T-helper 2 cell treated with Interferon-gamma antibody and Interleukin-4, amounts not matched to agents 5 μg/mL and 100 μg/mL, for 36 hours (primary cell): ENCODE measurements around the gene AURKAIP1.
A peak's percentile ranks its signal among the peaks of the same experiment; 100 is the strongest.

ENCODE experiments used
- DNase-seq: peaks from one replicate; pipeline ENCODE4 v3.0.0; 2021; ENCODE audit warnings: low spot score
- H3K27ac Mint-ChIP-seq: one replicate; pipeline ENCODE4 v1.8.0; 2021; ENCODE audit warnings: mild to moderate bottlenecking, mixed read lengths
- H3K27me3 Mint-ChIP-seq: one replicate; pipeline ENCODE4 v1.8.0; 2021; ENCODE audit warnings: low read depth, mixed read lengths
- H3K36me3 Mint-ChIP-seq: one replicate; pipeline ENCODE4 v1.8.0; 2021; ENCODE audit warnings: low read depth, mixed read lengths
- H3K4me1 Mint-ChIP-seq: one replicate; pipeline ENCODE4 v1.8.0; 2021; ENCODE audit warnings: low read depth, mixed read lengths
- H3K4me3 Mint-ChIP-seq: one replicate; pipeline ENCODE4 v1.8.0; 2022; ENCODE audit warnings: mild to moderate bottlenecking, moderate library complexity, mixed read lengths
- H3K9me3 Mint-ChIP-seq: one replicate; pipeline ENCODE4 v1.8.0; 2021; ENCODE audit warnings: mixed read lengths

Gene AURKAIP1

DNA sequence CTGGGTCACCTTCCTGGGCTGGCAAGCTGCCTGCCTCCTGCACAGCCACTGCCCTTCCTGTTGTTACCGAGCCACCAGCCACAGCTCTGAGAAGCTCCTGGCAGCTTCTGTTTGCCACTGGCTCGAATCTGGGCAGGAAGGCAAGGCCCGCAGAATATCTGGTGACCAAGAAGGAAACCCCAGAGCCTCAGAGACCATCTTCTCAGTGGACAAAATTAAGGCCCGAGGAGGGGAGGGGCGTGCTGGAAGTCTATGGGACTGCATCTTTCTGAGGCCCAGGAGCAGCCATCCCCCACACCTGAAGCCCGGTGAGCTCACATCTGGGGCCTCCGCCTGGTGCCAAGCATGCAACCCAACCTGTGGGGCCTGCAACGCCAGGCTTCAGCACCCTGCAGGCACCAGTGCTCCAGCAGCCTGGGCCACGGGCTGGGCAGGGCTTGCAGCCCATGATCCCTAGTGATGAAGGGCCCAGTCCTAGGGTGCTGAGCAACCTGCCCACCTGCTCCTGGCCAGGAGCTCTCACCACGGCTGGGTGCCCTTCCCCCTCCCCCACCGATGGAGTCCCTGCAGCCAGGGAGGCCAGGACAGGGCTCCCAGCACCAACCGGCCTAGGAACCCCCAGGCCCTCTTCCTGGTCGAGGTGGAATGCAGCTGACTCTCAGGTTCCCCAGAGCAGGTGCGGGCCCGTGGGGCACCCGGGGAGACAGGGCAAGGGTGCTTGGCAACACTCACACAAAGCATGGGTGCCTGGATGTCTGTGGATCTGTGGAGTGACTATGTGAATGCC, 49.5 kb downstream of the AURKAIP1 start:
- no peaks in the 10 kb centered on the region for H3K36me3 Mint-ChIP-seq
- H3K27ac Mint-ChIP-seq: peak overlapping the region; percentile 82
- DNase-seq: no peak

DNA sequence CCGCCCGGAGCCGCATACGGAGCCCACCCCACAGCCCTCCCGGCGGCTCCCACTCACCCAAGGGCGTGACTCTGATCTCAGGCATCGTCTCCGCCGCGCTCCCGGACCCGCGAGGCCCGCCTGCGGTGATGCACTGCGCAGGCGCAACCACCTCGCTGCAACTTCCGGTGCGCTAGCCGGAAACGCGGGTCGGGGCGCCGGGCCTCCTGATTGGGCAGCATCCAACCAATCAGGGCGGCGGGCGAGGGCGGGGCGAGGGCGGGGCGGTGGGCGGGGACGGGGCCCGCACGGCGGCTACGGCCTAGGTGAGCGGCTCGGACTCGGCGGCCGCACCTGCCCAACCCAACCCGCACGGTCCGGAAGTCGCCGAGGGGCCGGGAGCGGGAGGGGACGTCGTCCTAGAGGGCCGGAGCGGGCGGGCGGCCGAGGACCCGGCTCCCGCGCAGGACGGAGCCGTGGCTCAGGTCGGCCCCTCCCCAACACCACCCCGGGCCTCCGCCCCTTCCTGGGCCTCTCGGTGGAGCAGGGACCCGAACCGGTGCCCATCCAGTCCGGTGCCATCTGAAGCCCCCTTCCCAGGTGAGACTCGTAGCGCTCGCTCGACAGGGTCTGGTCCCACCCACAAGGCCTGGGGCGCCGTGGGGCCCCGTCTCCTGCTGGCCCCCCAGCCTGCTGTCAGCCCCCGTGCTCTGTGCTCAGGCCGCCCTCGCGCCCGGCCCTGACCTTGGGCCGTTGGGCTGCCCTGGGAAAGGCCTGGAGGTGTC, 50.3 kb downstream of the AURKAIP1 start, which contains the start of the genes CPTP and INTS11:
TSS of gene CPTP (plus strand) at position 279 of the 764 bp plus-strand sequence. CDS start 2,109 bp downstream, outside the sequence.
TSS of gene INTS11 (minus strand) at position 137 of the 764 bp plus-strand sequence. CDS start at position 85, 52 bp downstream.
- Mint-ChIP-seq H3K4me1 (peaks cover 22% of the 10 kb centered on the region), H3K27ac (peak within 1 kb of the TSS; percentile 90), H3K4me3 (peak within 1 kb of the TSS; percentile 90), H3K9me3 (peaks cover under 1% of the 10 kb centered on the region), H3K27me3 (no peaks in the 10 kb centered on the region), H3K36me3 (no peaks in the 10 kb centered on the region)
- peak; percentile 95 for DNase-seq

More for the DNA sequence above, 49.5 kb downstream of the AURKAIP1 start:
- H3K9me3 Mint-ChIP-seq: peaks cover 3% of the 10 kb centered on the region
- H3K4me1 Mint-ChIP-seq: peaks cover 22% of the 10 kb centered on the region
- H3K4me3 Mint-ChIP-seq: peak overlapping the region; percentile 79
- no peaks in the 10 kb centered on the region for H3K27me3 Mint-ChIP-seq

DNA sequence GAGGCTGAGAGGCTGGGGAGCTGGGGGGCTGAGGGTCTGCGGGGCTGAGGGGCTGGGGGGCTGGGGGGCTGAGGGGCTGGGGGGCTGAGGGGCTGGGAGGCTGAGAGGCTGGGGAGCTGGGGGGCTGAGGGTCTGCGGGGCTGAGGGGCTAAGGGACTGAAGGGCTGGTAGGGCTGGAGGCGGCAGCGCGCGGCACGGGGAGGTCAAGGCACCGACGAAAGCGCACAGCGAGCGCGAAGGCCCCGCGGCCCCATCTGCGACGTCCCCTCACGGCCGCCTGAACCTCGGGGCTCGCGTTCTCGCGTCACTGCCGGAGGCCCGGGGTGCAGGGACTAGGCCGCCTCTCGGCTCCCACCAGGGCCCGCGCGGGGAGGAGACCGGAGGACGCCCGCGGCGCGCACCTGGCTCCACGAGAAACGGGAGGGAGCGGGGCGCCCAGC, 50.9 kb downstream of the AURKAIP1 start:
- no peak for DNase-seq
- Mint-ChIP-seq H3K27ac (peak overlapping the region; percentile 60), H3K36me3 (peaks cover 4% of the 10 kb centered on the region), H3K4me3 (peak overlapping the region; percentile 74), H3K9me3 (no peaks in the 10 kb centered on the region), H3K27me3 (no peaks in the 10 kb centered on the region), H3K4me1 (peaks cover 22% of the 10 kb centered on the region)
